Coronary artery (tissue), 2 donors: ENCODE measurements around the gene DLG2.

Experiments
- DNase-seq: peaks from one replicate; pipeline ENCODE4 v3.0.0-alpha.2; 2017; ENCODE audit warnings: low spot score
- H3K27ac ChIP-seq, 2 donors: fragments of 200-600 bp; sonication (generic); one replicate each; pipeline ENCODE4 v1.5.1; 2016 to 2019
- H3K4me3 ChIP-seq: fragments of 200-600 bp; sonication (generic); 2 replicates; pipeline ENCODE4 v1.5.1; 2016; ENCODE audit warnings: mild to moderate bottlenecking, moderate library complexity
- TF ChIP-seq, protein P1 (sequence below): fragments of 200-600 bp; sonication (generic); IDR thresholded peaks from one replicate; pipeline ENCODE4 v1.5.1; 2019; ENCODE audit warnings: antibody characterized with exemption

DLG2 gene

GRCh38 chr11:84372381-84372950 is 1254.7 kb downstream of the DLG2 start:
- no peak overlapping the region for H3K27ac ChIP-seq
- no peak overlapping the region for H3K4me3 ChIP-seq
- DNase-seq = no peak
- TF ChIP-seq, protein P1, sequence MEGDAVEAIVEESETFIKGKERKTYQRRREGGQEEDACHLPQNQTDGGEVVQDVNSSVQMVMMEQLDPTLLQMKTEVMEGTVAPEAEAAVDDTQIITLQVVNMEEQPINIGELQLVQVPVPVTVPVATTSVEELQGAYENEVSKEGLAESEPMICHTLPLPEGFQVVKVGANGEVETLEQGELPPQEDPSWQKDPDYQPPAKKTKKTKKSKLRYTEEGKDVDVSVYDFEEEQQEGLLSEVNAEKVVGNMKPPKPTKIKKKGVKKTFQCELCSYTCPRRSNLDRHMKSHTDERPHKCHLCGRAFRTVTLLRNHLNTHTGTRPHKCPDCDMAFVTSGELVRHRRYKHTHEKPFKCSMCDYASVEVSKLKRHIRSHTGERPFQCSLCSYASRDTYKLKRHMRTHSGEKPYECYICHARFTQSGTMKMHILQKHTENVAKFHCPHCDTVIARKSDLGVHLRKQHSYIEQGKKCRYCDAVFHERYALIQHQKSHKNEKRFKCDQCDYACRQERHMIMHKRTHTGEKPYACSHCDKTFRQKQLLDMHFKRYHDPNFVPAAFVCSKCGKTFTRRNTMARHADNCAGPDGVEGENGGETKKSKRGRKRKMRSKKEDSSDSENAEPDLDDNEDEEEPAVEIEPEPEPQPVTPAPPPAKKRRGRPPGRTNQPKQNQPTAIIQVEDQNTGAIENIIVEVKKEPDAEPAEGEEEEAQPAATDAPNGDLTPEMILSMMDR = no peak

- no peak overlapping the region for H3K27ac ChIP-seq
These were observed 1269.1 kb downstream of the DLG2 start for GRCh38 chr11:84358034-84358433.

DNA sequence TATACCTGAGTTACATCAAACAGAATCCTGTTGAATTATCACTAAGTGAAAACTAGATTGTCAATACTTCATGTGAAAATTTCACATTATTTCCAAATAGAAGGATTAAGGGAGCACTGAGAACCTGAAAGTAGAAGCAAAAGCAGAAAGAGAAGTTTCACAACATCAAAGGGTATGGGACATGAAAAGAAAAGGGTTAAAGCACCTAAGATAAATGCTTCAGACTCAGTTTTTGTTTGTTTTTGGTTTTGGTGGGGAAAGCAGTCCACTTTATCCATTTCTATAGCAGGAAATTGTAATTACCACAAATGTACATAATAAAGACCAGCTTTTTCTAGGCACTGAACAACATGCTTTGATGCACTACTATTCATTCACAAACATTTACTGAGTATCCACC is 1271.2 kb downstream of the DLG2 start:
- Histone ChIP-seq H3K4me3 (no peak overlapping the region), H3K27ac (no peak overlapping the region)
- DNase-seq = no peak
- TF ChIP-seq, protein P1 = no peak

More at GRCh38 chr11:84358034-84358433, 1269.1 kb downstream of the DLG2 start:
- DNase-seq = no peak
- no peak overlapping the region for H3K4me3 ChIP-seq
- TF ChIP-seq, protein P1 = no peak

GRCh38 chr11:84345597-84345996 is 1281.5 kb downstream of the DLG2 start:
- no peak overlapping the region for H3K27ac ChIP-seq
- TF ChIP-seq, protein P1 = no peak
- DNase-seq = no peak
- H3K4me3 ChIP-seq = no peak overlapping the region

GRCh38 chr11:84345027-84345426 is 1282.1 kb downstream of the DLG2 start:
- Histone ChIP-seq H3K27ac (no peak overlapping the region), H3K4me3 (no peak overlapping the region)
- TF ChIP-seq, protein P1 = no peak
- DNase-seq = no peak

GRCh38 chr11:84339796-84340195 is 1287.3 kb downstream of the DLG2 start:
- no peak for DNase-seq
- TF ChIP-seq, protein P1 = no peak
- Histone ChIP-seq H3K4me3 (no peak overlapping the region), H3K27ac (no peak overlapping the region)

DNA sequence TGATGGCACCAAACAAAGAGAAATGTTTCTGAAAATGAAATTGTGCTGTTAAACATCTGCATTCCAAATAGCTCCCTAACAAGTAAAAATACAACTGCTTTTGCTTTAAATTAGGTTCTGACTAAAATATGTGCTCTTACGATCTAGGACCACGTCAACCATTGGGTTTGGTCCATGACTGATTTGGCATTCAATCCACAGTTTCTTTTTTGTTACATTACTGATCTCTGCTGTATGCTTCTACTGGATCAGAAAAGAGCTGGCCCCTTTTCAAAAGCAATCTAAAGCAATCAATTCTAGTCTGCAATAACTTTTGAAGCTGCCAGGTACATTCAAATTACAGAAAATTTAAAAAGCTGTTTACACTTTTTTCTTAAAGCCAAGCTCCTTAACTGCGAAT is 1293.9 kb downstream of the DLG2 start:
- no peak overlapping the region for H3K4me3 ChIP-seq
- TF ChIP-seq, protein P1 = no peak
- no peak overlapping the region for H3K27ac ChIP-seq
- DNase-seq = no peak
